ENCODE data around the gene IPCEF1.

Gene IPCEF1

GRCh38 chr6:154122195-154122925 is 234.2 kb downstream of the IPCEF1 start:
- no peak for TF ChIP-seq ZNF274 (IDR thresholded peaks at IDR 0.05; ENCODE audit: low read depth, low read length)
- H3K4me3 ChIP-seq (ENCODE audit: low read length) = no peak overlapping the region

GRCh38 chr6:154117485-154117884 is 239.1 kb downstream of the IPCEF1 start:
- no peak for TF ChIP-seq ZNF274 (IDR thresholded peaks at IDR 0.05; ENCODE audit: low read depth, low read length)
- H3K4me3 ChIP-seq (ENCODE audit: low read length) = no peak overlapping the region

GRCh38 chr6:154113392-154113791 is 243.2 kb downstream of the IPCEF1 start:
- no peak overlapping the region for H3K4me3 ChIP-seq (ENCODE audit: low read length)
- TF ChIP-seq ZNF274 (IDR thresholded peaks at IDR 0.05; ENCODE audit: low read depth, low read length) = no peak

- no peak overlapping the region for H3K4me3 ChIP-seq (ENCODE audit: low read length)
- TF ChIP-seq ZNF274 (IDR thresholded peaks at IDR 0.05; ENCODE audit: low read depth, low read length) = no peak
Measured at GRCh38 chr6:154112181-154112809, 244.3 kb downstream of the IPCEF1 start.

- no peak overlapping the region for H3K4me3 ChIP-seq (ENCODE audit: low read length)
- no peak for TF ChIP-seq ZNF274 (IDR thresholded peaks at IDR 0.05; ENCODE audit: low read depth, low read length)
Measured at GRCh38 chr6:154111025-154111424, 245.6 kb downstream of the IPCEF1 start.

- TF ChIP-seq ZNF274 (IDR thresholded peaks at IDR 0.05; ENCODE audit: low read depth, low read length) = no peak
- no peak overlapping the region for H3K4me3 ChIP-seq (ENCODE audit: low read length)
Measured at GRCh38 chr6:154106251-154106650, 250.4 kb downstream of the IPCEF1 start.
